Measurements from ENCODE around the gene ZNF665.

The ZNF665 gene

DNA sequence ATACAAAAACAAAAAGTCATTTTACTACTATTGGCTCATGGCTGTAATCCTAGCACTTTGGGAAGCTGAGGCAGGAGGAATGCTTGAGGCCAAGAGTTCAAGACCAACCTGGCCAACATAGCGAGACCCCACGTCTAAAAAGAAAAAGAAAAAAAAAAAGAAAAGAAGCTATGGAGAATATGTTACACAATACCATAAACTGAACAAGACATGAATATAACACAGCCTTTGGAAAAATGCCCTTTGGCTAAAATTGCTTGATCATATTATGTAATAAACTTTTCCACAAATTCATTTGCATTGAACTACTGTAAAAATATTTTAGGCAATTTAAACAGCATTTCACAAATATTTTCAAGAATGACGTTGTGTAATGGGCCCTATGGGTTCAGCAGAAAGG is 56.7 kb downstream of the ZNF665 start:
- Histone ChIP-seq H3K79me1 (ENCODE audit: low read length) (peaks cover 2% of the 10 kb centered on the region), H2BK5ac (ENCODE audit: low read depth, low read length, poor library complexity) (no peak overlapping the region), H4K8ac (ENCODE audit: low read depth, low read length) (no peak overlapping the region), H4K12ac (ENCODE audit: low read depth, low read length) (no peak overlapping the region), H3K23ac (ENCODE audit: low read length) (no peak overlapping the region), H4K91ac (ENCODE audit: low read depth, low read length) (no peak overlapping the region), H2BK12ac (ENCODE audit: low read length) (no peak overlapping the region), H3K79me2 (ENCODE audit: control insufficient read depth, insufficient read depth, low read length, poor library complexity) (no peaks in the 10 kb centered on the region), H3K27me3 (ENCODE audit: insufficient read depth, low read length) (no peaks in the 10 kb centered on the region), H3K9me3 (ENCODE audit: insufficient read depth, low read depth, low read length) (peaks cover 4% of the 10 kb centered on the region), H2BK120ac (ENCODE audit: insufficient read depth, low read length, poor library complexity) (no peak overlapping the region), H2AK5ac (ENCODE audit: low read length) (no peak overlapping the region), H3K9ac (ENCODE audit: low read length) (no peak overlapping the region), H3K27ac (ENCODE audit: low read depth, low read length) (no peak overlapping the region), H3K4ac (ENCODE audit: low read depth, low read length) (no peak overlapping the region), H3K36me3 (ENCODE audit: control insufficient read depth in 1 of 2, insufficient read depth in 2 of 2, low read length in 2 of 2) (peaks cover 0 to 5% of the 10 kb centered on the region in 2 experiments), H3K18ac (ENCODE audit: low read length) (no peak overlapping the region), H3K14ac (ENCODE audit: low read length) (no peak overlapping the region), H3K4me1 (ENCODE audit: control insufficient read depth in 1 of 2, insufficient read depth in 2 of 2, low read length in 2 of 2) (peaks cover 2 to 6% of the 10 kb centered on the region in 2 experiments), H2AFZ (ENCODE audit: insufficient read depth, low read length, poor library complexity) (no peak overlapping the region), H3K4me2 (ENCODE audit: low read length) (no peak overlapping the region), H3K4me3 (ENCODE audit: low read depth, low read length) (no peak overlapping the region)
- peak in 1 of 2 donors; percentile 47 for DNase-seq
- no CpG with 5 or more reads among the region's 3 CpGs for WGBS (ENCODE audit: extremely low coverage, insufficient coverage, insufficient read length)

DNA sequence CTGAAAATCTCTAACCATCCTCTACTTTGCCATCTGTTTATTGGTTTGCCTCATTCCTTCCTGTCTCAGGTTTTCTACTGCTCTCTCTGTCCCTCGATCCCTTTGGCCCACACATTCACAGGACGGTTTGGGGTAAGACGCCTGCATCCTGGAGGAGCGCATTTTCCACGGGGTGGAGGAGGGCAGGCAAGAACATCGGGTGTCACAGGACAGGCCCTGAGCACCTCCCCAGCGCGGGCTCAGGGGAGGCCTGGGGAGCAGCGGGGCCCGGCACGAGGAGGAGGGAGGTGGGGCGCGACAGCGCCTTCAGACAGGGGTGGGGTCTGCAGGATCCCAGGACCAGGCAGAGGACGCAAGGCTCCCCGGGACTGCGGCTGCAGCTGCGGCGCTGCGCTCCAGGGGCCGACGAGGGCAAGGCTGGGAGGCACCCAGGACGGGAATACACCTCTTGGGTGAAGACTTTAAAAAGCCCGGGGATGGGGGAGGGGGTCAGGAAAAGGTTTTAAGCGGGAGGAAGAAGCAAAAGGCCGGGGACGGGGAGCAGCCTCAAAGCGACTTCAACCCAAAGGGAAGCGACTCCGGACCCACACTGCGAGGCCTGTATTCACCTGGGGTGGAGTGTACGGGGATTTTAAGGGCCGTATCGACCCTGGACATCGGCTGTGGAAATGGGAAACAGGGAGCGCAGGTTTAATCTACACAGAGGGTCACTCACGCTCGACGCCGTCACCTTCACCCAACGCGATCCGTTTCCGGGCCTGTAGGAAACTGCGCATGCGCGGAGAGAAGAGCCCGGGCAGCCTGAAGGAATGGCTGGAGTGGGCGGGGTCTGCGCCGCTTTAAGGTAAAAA is 60.8 kb downstream of the ZNF665 start, which contains the start of gene ZNF415:
ZNF415 (minus strand) TSS at position 770 of the 851 bp plus-strand sequence. CDS start 10,234 bp downstream, outside the sequence.
- no peaks in the 10 kb centered on the region for H3K9me3 ChIP-seq (ENCODE audit: insufficient read depth, low read depth, low read length)
- peak within 1 kb of the TSS; percentile 5 for H3K4ac ChIP-seq (ENCODE audit: low read depth, low read length)
- no peaks in the 10 kb centered on the region for H3K36me3 ChIP-seq (ENCODE audit: control insufficient read depth in 1 of 2, insufficient read depth in 2 of 2, low read length in 2 of 2)

DNA sequence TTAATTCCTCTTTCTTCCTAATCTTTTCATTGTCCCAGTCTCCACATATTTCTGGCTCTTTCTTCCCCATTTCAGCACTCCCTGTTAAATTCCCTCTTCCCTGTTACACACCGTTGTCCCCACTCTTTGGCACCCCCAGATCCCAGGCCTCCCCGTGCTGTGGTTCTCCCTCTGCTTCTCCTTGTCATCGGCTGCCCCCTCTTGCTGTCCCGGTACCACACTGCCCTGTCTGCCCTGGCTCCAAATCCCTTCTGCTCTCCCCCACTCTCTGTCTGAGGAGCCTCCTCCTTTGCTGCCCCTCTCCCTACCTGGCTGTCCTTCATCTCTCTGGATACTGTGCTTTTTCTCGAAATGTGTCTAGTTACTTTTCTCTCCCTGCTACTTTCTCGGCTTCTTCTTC is 61.4 kb downstream of the ZNF665 start:
- no peak overlapping the region for H3K4ac ChIP-seq (ENCODE audit: low read depth, low read length)
- H3K27ac ChIP-seq (ENCODE audit: low read depth, low read length), result no peak overlapping the region
- no peak overlapping the region for H3K23ac ChIP-seq (ENCODE audit: low read length)
- peak overlapping the region; percentile 67 for H3K4me2 ChIP-seq (ENCODE audit: low read length)
- H3K4me1 ChIP-seq (ENCODE audit: control insufficient read depth in 1 of 2, insufficient read depth in 2 of 2, low read length in 2 of 2), result peaks cover 2 to 7% of the 10 kb centered on the region in 2 experiments
- no peak for DNase-seq
- no peaks in the 10 kb centered on the region for H3K79me2 ChIP-seq (ENCODE audit: control insufficient read depth, insufficient read depth, low read length, poor library complexity)
- H3K14ac ChIP-seq (ENCODE audit: low read length), result no peak overlapping the region
- H3K79me1 ChIP-seq (ENCODE audit: low read length), result peaks cover 2% of the 10 kb centered on the region
- no peaks in the 10 kb centered on the region for H3K9me3 ChIP-seq (ENCODE audit: insufficient read depth, low read depth, low read length)
- no peak overlapping the region for H2AK5ac ChIP-seq (ENCODE audit: low read length)
- no peak overlapping the region for H2AFZ ChIP-seq (ENCODE audit: insufficient read depth, low read length, poor library complexity)
- H2BK120ac ChIP-seq (ENCODE audit: insufficient read depth, low read length, poor library complexity), result no peak overlapping the region
- no peak overlapping the region for H3K4me3 ChIP-seq (ENCODE audit: low read depth, low read length)
- no peak overlapping the region for H4K91ac ChIP-seq (ENCODE audit: low read depth, low read length)
- no peak overlapping the region for H3K9ac ChIP-seq (ENCODE audit: low read length)
- H4K8ac ChIP-seq (ENCODE audit: low read depth, low read length), result no peak overlapping the region
- no CpG with 5 or more reads among the region's 6 CpGs for WGBS (ENCODE audit: extremely low coverage, insufficient coverage, insufficient read length)
- no peaks in the 10 kb centered on the region for H3K27me3 ChIP-seq (ENCODE audit: insufficient read depth, low read length)
- H2BK12ac ChIP-seq (ENCODE audit: low read length), result no peak overlapping the region
- H3K18ac ChIP-seq (ENCODE audit: low read length), result peak overlapping the region; percentile 47
- no peaks in the 10 kb centered on the region for H3K36me3 ChIP-seq (ENCODE audit: control insufficient read depth in 1 of 2, insufficient read depth in 2 of 2, low read length in 2 of 2)
- no peak overlapping the region for H4K12ac ChIP-seq (ENCODE audit: low read depth, low read length)
- no peak overlapping the region for H2BK5ac ChIP-seq (ENCODE audit: low read depth, low read length, poor library complexity)

More for the DNA sequence above, 60.8 kb downstream of the ZNF665 start, which contains the start of gene ZNF415:
- Histone ChIP-seq H2BK5ac (ENCODE audit: low read depth, low read length, poor library complexity) (no peak within 1 kb of the TSS), H3K27me3 (ENCODE audit: insufficient read depth, low read length) (no peaks in the 10 kb centered on the region), H3K18ac (ENCODE audit: low read length) (peak within 1 kb of the TSS; percentile 47), H4K8ac (ENCODE audit: low read depth, low read length) (peak within 1 kb of the TSS; percentile 74), H4K12ac (ENCODE audit: low read depth, low read length) (peak within 1 kb of the TSS; percentile 36), H3K23ac (ENCODE audit: low read length) (no peak within 1 kb of the TSS), H2AK5ac (ENCODE audit: low read length) (no peak within 1 kb of the TSS), H3K4me2 (ENCODE audit: low read length) (peak within 1 kb of the TSS; percentile 67), H4K91ac (ENCODE audit: low read depth, low read length) (peak within 1 kb of the TSS; percentile 60), H3K4me3 (ENCODE audit: low read depth, low read length) (peak within 1 kb of the TSS; percentile 68), H2BK12ac (ENCODE audit: low read length) (no peak within 1 kb of the TSS), H2BK120ac (ENCODE audit: insufficient read depth, low read length, poor library complexity) (peak within 1 kb of the TSS; percentile 9), H3K27ac (ENCODE audit: low read depth, low read length) (no peak within 1 kb of the TSS), H3K9ac (ENCODE audit: low read length) (peak within 1 kb of the TSS; percentile 63), H2AFZ (ENCODE audit: insufficient read depth, low read length, poor library complexity) (peak within 1 kb of the TSS; percentile 56), H3K14ac (ENCODE audit: low read length) (peak within 1 kb of the TSS; percentile 10), H3K4me1 (ENCODE audit: control insufficient read depth in 1 of 2, insufficient read depth in 2 of 2, low read length in 2 of 2) (peaks cover 2 to 7% of the 10 kb centered on the region in 2 experiments), H3K79me1 (ENCODE audit: low read length) (peaks cover 2% of the 10 kb centered on the region), H3K79me2 (ENCODE audit: control insufficient read depth, insufficient read depth, low read length, poor library complexity) (no peaks in the 10 kb centered on the region)
- no CpG with 5 or more reads among the region's 51 CpGs for WGBS (ENCODE audit: extremely low coverage, insufficient coverage, insufficient read length)
- peak; percentile 84 to 97 for DNase-seq

DNA sequence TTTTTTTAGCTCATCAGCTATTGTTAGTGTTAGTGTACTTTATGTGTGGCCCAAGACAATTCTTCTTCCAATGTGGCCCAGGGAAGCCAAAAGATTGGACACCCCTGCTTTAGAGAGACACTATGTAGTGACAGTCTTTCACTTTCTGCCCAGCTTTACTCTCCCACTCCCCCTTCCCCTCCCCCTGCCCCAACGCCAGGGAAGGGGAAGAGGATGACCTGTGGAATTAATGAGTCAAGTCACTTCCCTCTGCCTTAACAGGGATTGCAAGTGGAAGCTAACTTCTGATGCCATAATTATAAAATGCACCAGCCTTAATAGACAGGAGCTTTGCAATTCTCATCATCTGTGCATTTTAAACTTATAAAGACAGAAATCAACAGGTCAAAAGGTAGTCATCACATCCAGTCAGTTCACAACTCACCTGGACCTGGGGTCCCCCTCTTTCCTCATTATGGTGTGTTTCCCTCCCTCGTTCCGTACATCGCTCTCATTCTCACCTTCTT is 62.0 kb downstream of the ZNF665 start:
- H4K8ac ChIP-seq (ENCODE audit: low read depth, low read length), result no peak overlapping the region
- no peak overlapping the region for H2BK120ac ChIP-seq (ENCODE audit: insufficient read depth, low read length, poor library complexity)
- WGBS (ENCODE audit: extremely low coverage, insufficient coverage, insufficient read length), result 100% methylated on average over 3 of the region's 4 CpGs
- H3K4ac ChIP-seq (ENCODE audit: low read depth, low read length), result no peak overlapping the region
- no peak overlapping the region for H3K14ac ChIP-seq (ENCODE audit: low read length)
- H3K18ac ChIP-seq (ENCODE audit: low read length), result no peak overlapping the region
- no peak overlapping the region for H4K91ac ChIP-seq (ENCODE audit: low read depth, low read length)
- H2BK5ac ChIP-seq (ENCODE audit: low read depth, low read length, poor library complexity), result no peak overlapping the region
- H3K23ac ChIP-seq (ENCODE audit: low read length), result no peak overlapping the region
- H3K79me2 ChIP-seq (ENCODE audit: control insufficient read depth, insufficient read depth, low read length, poor library complexity), result no peaks in the 10 kb centered on the region
- no peak for DNase-seq
- H4K12ac ChIP-seq (ENCODE audit: low read depth, low read length), result no peak overlapping the region
- H3K4me2 ChIP-seq (ENCODE audit: low read length), result no peak overlapping the region
- H3K36me3 ChIP-seq (ENCODE audit: control insufficient read depth in 1 of 2, insufficient read depth in 2 of 2, low read length in 2 of 2), result no peaks in the 10 kb centered on the region
- H2AK5ac ChIP-seq (ENCODE audit: low read length), result no peak overlapping the region
- no peaks in the 10 kb centered on the region for H3K9me3 ChIP-seq (ENCODE audit: insufficient read depth, low read depth, low read length)
- peaks cover 2% of the 10 kb centered on the region for H3K79me1 ChIP-seq (ENCODE audit: low read length)
- H3K4me1 ChIP-seq (ENCODE audit: control insufficient read depth in 1 of 2, insufficient read depth in 2 of 2, low read length in 2 of 2), result peaks cover 2 to 7% of the 10 kb centered on the region in 2 experiments
- H3K27ac ChIP-seq (ENCODE audit: low read depth, low read length), result no peak overlapping the region
- no peak overlapping the region for H3K9ac ChIP-seq (ENCODE audit: low read length)
- H3K27me3 ChIP-seq (ENCODE audit: insufficient read depth, low read length), result no peaks in the 10 kb centered on the region
- H2AFZ ChIP-seq (ENCODE audit: insufficient read depth, low read length, poor library complexity), result no peak overlapping the region
- no peak overlapping the region for H2BK12ac ChIP-seq (ENCODE audit: low read length)
- H3K4me3 ChIP-seq (ENCODE audit: low read depth, low read length), result no peak overlapping the region
